Forelimb muscle (tissue), 1 donor: ENCODE measurements around the gene CASZ1. TPM values are rescaled to one million over a fixed set of nuclear protein-coding genes. Genes with fewer than 3 reads are reported as not detected.

Experiments used
- DNase-seq: peaks from one replicate; pipeline ENCODE4 v3.0.0-alpha.2; 2013; ENCODE audit warnings: low read depth
- polyA plus RNA-seq: library from polyadenylated mRNA; unstranded; fragments of 120-200 nt; gene quantifications from one replicate; pipeline ENCODE4 v1.2.1, GENCODE V29; 2013; ENCODE audit not compliant: insufficient read length

The CASZ1 gene
- polyA plus RNA-seq, 1 donor = 59.0 TPM

DNA sequence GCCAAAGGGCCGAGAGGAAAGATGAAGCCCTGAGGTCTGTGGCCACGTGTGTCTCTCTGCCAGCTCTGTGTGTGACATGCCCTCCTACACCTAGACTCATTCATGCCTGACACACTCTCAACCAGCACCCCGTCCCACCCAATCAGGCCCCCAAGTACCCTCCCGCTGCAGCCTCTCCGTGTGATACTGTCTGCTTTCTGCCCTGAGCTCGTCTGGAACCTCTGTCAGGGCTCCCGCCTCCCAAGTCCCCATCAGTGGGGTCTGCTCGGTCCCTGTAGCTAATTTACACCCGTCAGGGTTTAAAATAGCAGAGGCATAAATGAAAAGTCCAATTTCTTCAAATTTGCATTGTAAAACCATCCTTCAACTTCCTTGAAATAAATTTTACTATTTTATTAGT lies 20.7 kb downstream of the CASZ1 start:
- DNase-seq = no peak

GRCh38 chr1:10774615-10775310 lies 21.7 kb downstream of the CASZ1 start:
- DNase-seq = no peak

GRCh38 chr1:10773851-10774614 lies 22.4 kb downstream of the CASZ1 start:
- no peak for DNase-seq

DNA sequence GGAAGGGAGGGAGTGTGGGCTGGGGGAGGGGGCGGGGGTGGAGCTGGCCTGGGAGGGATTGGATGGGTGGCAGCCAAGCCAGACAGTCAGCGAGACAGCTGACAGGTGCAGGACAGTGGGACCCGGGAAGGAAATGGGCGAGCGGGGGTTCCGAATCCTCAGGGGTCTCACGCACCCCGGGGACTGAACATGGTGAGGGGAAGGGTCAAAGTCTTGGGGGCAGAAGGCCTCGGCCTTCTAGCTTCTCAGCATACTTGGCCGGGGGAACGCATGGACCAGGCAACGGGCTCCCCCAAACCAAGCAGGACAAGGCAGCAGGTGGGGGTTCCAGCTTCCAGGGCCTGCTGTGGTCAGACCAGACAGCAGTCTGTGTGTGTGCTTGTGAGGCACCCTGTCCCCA lies 23.1 kb downstream of the CASZ1 start:
- DNase-seq = no peak

GRCh38 chr1:10772711-10773110 lies 23.7 kb downstream of the CASZ1 start:
- no peak for DNase-seq

- DNase-seq = no peak
Observed at GRCh38 chr1:10771789-10772188, 24.7 kb downstream of the CASZ1 start.

DNA sequence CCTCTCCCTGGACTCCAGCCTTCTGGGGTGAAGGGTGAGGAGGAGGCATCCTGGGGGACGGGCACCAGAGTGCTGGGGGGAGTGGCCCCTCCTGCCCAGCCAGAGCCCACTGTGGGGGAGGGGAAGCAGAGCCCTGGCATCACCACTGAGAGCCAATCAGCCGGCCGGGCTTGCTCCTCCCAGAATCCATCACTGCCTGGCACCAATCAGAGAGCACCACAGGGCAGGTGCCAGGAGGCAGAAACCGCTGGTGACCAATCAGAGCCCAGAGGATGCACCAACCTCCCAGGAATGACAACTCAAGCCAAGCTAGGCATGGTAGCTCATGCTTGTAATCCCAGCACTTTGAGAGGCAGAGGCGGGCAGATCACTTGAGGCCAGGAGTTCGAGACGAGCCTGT lies 27.9 kb downstream of the CASZ1 start:
- no peak for DNase-seq

- no peak for DNase-seq
Observed at GRCh38 chr1:10767282-10767681, 29.2 kb downstream of the CASZ1 start.

DNA sequence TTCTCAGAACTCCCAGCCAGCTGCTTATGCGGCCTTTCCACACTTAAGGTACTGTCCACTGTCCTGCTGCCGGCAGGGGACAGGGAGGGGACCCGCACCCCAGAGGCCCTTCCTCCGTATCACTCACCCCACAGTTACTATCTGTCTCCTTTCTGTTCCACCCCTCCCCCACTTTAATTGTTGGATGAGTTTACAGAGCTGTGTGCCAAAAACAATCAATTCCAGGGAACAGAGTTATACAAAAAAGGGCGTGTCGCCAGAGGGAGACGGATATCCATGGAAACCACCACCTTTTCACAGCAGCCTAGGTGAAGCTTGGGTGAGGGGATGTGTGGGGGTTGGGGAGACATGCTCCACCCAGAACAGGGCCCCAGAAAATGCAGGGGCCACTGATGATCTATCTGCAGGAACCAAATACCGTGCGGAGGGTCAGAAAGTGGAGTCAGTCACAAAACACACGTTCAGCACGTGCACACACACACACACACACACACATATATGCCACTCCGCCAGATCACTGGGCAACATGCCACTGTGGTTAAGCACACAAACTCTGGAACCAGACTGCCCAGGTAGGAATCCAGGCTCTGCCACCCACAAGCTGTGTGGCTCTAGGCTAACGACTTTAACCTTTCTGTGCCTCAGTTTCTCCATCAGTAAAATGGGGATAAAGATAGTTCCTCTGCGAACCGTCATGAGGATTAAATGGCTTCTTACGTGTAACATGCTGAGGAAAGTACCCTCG lies 30.5 kb downstream of the CASZ1 start:
- no peak for DNase-seq

DNA sequence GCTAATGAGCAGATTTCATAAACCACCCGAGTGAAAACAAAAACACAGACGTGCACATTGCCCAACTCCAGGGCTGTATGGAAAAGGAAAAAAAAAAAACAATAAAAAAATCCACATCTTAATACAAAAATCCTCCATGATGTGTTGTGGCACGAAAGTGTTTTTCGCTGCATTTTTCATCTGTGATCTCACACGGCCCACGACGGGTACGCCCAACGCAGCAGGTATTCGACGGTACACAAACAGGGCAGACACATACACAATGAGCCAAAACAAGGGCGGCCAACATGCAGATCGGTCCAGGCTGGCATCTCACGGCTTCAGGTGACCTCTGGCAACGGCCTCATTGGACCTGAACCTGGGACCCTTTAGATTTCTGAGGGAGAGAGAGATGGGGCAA lies 31.1 kb downstream of the CASZ1 start:
- DNase-seq = no peak

DNA sequence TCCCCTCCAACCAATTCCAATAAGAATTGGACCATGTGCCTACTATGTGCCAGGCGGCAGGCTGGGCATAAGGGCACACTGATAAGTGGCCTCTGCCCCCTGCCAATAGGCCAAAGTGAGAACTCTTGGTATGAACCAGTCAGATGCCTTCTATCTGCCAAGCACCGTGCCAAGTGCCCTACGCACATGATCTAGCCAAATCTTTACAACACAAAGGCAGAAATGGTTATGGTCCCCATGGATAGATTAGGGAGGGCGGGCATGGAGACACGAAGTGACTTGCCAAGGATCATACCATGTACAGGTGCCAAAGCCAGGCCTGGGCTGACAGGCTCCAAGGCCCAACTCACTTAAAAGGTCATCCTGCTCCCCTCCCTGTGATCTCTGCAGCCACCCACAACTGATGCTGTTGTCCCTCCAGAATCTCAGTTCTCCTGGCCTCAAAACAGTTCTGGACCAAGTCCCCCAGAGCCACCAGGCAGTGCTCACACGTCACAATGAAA lies 32.1 kb downstream of the CASZ1 start:
- DNase-seq = no peak

DNA sequence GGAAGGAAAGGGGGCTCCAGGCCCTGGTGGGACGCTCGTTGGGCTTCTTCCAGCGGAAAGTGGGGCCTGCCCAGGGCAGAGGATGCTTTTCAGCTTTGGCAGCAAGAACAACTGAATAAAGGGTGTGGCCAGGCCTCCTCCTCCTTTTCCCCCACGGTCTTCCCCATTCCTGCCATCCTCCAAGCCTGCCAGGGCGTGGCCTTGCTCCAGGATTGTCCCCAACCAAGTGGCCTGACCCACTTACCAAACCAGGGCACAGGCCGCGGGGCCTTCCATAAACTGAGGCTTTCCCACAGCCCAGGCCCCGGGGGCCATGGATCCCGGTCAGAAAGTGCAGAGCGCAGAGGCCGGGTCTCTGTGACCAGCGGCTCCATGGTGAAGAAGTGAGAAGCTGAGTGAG lies 33.6 kb downstream of the CASZ1 start:
- no peak for DNase-seq

DNA sequence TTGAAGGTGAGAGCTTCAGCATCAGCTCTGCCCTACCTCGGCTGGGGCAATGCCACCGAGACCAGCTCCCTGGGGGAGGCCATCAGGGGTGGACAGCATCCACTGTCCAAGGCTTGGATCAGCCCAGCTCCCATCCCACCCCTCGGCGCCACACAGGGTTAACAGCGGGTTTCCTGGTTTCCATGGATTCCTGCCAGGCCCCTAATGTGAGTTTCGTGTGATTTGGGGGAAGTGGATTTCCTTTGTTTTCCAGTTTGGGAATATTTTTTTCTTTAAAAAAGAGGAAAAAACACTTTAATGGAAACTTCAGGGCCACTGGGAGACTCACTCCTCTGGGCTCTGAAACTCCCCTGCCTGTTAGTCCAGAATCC lies 34.3 kb downstream of the CASZ1 start:
- no peak for DNase-seq

DNA sequence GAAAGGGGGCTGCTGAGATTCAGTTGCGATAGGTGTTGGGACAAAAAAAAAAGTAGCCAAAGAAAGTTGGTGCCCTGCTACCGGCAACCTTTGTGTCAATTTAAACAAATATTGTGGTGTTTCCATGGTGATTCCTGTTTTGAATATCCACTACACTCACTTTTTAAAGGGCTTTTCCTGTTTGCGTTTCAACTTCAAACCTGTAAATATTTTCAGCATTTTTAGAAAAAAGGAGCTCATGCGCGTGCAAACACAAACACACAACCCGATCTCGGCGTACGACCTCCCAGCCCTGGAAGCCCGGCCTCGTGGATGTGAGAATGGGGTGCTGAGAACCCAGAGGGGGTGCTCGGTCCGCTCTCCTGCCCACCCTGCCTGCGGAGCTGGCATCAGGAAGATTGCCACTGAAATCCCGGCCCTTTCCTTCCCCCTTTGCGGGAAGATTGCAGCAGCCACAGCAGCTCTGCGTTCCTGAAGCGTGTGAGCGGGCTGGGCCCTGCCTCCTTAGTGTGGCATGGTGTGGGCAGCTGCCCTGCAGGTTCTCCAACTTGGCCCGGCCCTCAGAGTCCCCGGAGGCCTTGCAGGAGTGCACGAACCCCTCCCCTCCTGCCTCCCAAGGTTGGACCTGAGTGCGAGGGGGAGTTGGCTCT lies 34.8 kb downstream of the CASZ1 start:
- DNase-seq = no peak

DNA sequence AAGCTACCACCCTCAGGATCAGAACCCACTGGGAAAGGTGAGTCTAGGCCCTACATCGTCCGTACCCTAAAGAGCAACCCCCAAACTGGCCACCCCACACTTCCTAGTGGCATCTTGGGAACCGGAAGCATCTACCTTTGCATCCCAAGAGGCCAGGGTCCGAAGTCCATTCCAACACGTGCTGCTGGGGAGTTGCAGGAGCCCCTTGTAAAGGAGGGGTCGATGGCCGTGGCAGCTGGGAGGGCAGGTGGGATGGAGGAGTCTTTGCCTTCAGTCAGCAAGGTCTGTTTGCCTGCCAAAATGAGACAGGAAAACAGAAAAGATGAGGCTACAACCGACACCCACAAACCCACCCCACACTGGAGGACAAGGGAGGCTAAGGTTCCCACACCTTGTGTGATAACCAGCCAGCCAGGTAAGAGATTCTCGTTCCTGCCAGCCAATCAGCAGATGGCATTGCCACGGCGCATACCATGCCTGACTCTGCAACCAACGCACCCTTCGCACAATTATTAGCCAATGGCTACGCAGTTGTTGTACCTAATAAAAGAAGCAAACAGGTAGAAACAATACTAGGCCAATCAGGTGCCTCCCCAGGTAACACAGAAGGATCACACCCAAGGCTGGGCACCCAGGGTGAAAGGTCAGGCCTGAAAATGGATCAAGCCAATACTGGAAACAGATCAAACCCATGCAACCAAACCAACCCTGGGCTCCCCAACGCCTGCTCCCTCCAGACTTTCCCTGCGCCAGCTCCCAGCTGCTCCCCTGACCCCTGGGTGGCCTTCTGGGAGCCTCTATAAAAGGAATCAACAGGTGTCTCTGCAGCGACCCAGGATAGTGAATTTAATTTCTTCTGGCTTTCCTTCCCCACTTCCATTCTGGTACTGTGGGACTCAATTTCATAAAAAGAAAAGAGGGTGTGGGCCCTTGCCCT lies 35.6 kb downstream of the CASZ1 start:
- DNase-seq = no peak

- DNase-seq = no peak
Observed at GRCh38 chr1:10759413-10760200, 36.8 kb downstream of the CASZ1 start.

- no peak for DNase-seq
Observed at GRCh38 chr1:10756842-10757241, 39.6 kb downstream of the CASZ1 start.

GRCh38 chr1:10755970-10756521 lies 40.4 kb downstream of the CASZ1 start:
- no peak for DNase-seq

DNA sequence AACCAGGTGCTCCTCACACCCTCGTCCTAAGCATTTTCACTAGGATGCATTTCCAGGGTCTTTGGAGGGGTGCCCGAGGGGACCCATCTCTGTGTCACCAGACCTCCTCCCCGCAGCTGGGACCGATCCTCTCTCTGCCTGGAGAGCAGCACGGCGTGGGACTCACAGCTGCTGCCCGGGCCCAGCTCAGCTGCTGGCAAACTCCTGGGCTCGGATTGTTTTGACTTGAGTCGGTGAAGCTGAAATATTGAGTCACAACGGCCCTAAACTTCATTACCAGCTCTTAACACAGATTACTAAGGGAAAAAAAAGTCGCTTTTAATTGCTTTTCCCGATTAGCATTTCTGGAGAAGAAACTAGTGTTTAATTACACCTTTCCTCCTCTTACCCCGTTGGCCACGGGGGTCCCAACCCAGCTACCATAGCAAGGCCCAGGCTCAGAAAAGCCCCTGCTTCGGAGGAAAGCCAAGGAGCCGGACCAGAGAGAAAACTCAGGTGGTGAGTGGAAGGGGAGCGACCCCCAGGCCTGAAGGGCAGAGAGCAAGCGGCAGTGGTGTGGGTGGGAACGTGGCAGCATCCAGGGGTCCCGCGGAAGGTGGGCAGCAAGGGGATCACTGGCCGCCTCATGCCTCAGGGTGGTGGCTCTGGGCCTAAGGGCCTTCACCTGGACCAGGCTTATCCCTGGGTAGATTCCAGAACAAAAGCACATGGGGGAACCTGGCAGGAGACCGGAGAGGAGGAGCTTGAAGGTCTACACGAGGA lies 41.7 kb downstream of the CASZ1 start:
- no peak for DNase-seq
